UCSD-AML1 (cell line): ENCODE measurements around the gene CEP164.
"Not testable (repeated sequence)": the region's sequence is repeated elsewhere in the genome, so short reads cannot be mapped to it uniquely, and the experiment has no call there.

ENCODE experiments used
- DNase-seq: peaks from one replicate; lab custom pipeline; 2025; ENCODE audit not compliant: unreplicated experiment; lab: John Stamatoyannopoulos, UW

CEP164 gene

DNA sequence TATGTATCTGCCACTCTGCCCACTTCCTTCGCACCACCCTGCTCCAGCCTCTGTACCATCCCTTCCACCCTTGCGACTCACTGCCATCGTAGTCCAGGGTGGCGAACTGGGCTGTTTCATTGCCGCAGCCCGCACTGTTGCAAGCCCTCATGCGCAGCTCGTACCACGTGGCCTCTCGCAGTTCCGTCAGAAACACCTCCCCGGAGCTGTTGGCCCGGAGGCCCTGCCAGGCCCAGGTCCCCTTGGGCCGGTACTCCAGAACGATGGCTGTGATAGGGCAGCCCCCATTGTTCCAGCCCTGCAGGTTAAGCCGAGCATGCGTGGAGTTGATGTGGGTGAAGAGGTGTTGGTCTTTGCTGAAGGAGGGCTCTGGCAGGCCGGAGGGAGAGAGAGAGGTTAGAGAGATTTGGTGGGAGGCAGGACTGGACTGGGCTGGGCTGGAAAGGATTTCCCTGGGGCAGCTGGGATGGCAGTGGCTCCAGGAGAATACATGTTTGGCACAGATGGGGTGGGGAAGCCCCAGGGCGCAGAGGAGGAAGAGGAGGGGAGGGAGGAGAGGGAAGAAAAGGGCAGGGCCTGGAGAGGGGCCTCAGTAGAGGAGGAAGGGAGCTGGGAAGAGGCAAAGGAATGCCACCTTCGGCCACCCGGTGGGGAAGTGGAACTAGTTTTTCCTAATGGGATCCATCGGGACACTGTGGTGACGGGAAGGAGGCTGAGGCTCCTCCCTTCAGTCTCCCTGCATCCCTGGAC, 109.6 kb downstream of the CEP164 start:
- DNase-seq: no peak

GRCh38 chr11:117437791-117438130, 110.1 kb downstream of the CEP164 start:
- DNase-seq: no peak

DNA sequence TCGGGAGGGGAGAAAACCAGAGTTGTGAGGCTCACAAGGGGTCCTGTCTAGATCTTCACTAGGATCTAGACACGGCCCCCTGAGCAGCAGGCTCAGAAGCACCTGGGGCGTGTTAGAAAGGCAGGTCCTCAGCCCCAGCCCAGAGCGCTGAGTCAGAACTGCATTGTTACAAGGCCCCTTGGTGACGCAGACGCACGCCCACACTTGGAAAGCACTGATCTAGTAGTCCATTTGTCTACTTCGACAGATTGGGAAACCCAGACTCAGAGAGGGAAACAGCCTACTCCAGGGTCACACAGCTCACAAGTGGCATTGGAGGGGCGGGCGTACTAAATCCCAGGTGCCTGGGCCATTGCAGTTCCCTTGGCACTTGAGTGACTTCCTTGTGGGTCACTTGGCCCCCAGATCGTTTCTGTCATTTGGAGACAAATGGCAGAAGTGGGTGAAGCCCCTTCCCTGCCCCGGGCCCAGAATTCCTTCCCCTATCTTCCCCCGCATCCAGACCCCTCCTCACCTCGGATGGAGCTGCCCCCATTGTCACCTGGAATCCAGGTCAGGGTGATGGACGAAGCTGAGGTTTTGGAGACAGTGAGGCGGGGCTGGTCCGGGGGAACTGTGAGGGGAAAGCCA, 110.8 kb downstream of the CEP164 start:
- DNase-seq: no peak

DNA sequence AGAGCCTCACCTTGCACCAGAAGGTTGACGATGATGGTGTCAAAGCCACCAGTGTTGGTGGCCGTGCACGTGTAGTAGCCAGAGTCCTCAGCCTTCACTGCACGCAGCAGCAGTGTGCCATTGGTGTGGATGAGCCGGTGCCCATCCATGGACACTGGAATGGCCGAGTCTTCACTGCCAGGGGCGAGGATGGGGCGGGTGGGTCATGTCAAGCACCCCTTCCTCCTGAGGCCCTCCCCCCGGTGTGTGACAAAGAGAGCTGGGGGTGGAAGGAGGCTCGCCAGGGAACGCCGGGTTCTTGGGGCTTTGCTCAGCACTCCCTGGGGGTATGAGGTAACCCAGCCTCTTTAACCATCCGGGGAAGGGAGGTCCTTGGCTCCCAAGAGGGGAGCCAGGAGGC, 111.6 kb downstream of the CEP164 start:
- DNase-seq: no peak

GRCh38 chr11:117440258-117440657, 112.6 kb downstream of the CEP164 start:
- DNase-seq: no peak

DNA sequence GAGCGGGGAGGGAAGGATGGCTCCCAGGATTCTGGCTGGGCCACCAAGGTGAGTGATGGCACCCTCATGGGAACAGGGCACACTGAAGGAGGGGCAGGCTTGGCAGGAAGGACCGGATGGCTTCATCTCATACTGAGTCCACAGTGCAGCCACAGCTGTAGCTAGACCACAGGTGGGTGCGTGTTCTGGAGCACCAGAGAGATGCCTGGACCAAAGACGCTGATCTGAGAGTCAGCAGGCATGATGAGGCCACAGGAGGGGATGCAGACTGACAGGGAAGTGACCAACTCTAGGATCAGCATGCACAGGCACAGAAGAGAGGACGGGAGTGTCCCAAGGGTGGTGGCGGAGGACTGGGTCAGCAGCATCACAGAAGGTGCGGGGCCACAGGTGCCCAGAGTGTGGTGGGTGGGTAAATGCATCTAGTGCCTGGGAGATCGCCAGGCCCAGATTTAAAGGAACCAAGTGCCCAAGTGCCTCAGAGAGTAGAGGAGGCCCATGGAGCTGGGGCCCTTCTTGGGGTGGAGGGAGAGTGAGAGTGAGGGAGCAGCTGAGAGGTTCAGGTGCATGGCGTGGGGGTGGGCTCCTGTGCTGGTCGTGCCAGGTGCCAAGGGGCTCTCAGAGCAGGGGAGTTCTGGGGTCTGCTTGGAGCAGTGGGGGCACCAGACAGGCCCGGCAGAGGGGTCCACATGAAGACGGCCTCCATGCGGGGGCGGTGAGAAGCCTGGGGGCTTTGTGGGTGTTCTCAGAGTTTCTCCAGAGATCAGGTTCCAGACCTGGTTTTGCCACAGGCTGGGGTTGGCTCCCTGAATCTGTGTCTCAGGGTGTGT, 113.7 kb downstream of the CEP164 start:
- DNase-seq: no peak

GRCh38 chr11:117442049-117442868, 114.6 kb downstream of the CEP164 start:
- no peak for DNase-seq

GRCh38 chr11:117442869-117443239, 115.2 kb downstream of the CEP164 start:
- DNase-seq: no peak

DNA sequence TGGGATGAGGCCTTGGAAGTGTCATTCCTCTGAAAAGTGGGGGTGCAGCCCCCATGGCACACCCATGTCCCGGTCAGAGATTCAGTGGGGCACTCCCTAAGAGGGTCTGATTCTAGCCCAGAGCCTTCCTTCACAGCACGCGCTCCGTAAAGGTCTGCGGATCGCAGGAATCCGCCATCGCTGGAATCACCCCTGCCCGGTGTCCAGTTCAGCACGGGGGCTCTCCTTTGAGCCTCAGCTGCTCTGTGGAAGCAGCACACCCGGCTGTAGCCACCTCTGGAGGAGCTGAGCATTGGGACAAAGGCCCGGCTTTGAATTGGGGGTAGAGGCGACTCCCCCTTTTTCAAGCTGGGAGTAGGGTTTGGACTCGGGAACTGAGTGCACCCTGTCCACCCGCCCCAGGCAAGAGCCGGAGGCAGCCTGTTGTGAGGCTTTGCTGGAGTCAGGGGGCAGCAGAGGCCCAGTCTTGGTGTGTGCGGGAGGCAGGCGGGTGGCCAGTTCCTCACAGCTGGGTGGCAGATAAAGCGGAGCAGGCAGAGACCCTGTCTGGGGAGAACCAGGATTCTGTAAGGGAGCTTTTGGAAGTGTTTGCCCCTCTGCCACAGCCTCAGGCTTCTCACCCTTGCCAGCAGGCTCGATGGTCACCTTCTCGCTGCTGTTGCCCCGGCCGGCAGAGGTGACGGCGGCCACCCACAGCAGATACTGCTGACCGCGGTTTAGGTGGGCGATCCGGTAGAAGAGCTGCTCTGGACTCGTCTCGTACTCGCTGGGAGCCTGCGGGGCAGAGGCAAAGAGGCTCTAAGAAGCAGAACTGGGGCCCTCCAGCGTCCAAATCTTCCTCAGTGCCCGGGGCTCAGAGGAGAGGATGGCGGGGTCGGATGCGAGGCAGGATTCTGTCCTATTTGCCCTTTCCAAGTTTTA, 115.9 kb downstream of the CEP164 start:
- DNase-seq: peak; percentile 34

GRCh38 chr11:117444256-117444655, 116.6 kb downstream of the CEP164 start:
- DNase-seq: no peak

- DNase-seq: no peak
Measured at GRCh38 chr11:117444711-117445658, 117.3 kb downstream of the CEP164 start.

GRCh38 chr11:117449111-117449693, 121.5 kb downstream of the CEP164 start:
- no peak for DNase-seq

- no peak for DNase-seq
Measured at GRCh38 chr11:117453886-117454563, 126.4 kb downstream of the CEP164 start.

DNA sequence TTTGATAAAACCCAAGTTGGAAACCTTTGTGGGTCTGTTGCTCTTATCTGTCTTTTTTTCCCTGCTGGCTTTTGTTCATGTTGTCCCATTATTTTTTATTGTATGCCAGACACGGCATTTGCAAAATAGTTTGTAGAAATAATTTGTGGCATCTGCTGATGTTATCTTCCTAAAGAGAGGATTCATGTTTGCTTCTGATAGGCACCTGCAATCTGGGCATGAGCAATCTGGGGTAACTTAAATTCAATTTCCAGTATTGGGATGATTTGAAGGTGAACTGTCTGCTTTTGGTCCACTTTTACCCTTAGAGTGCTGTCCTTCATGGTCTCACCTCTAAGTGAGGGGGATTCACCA, 126.9 kb downstream of the CEP164 start:
- no peak for DNase-seq

- DNase-seq: no peak
Measured at GRCh38 chr11:117456027-117456720, 128.5 kb downstream of the CEP164 start.

GRCh38 chr11:117456721-117457029, 129.0 kb downstream of the CEP164 start:
- not testable (repeated sequence) for DNase-seq

GRCh38 chr11:117457031-117457785, 129.6 kb downstream of the CEP164 start:
- no peak for DNase-seq
